Central memory CD8-positive, alpha-beta T cell (primary cell): ENCODE measurements around the gene OBP2A.

Experiments used
- ATAC-seq: fragments of 150-1000 bp; cut with Tn5 transposase; replicated peaks from 2 replicates; pipeline ENCODE4 v1.10.0; 2022; ENCODE audit warnings: mild to moderate bottlenecking, moderate FRiP score, moderate number of reproducible peaks; ENCODE audit not compliant: poor library complexity, severe bottlenecking; ENCODE audit errors: extremely low read depth
- DNase-seq, 2 donors: peaks; one replicate each; pipeline ENCODE4 v3.0.0; 2021; ENCODE audit warnings: low spot score in 2 of 2
- H3K27ac Mint-ChIP-seq: one replicate; pipeline ENCODE4 v1.8.0; 2022; ENCODE audit warnings: low read depth, mild to moderate bottlenecking, moderate library complexity, mixed read lengths
- H3K27me3 Mint-ChIP-seq: one replicate; pipeline ENCODE4 v1.8.0; 2022; ENCODE audit warnings: mixed read lengths
- H3K36me3 Mint-ChIP-seq: one replicate; pipeline ENCODE4 v1.8.0; 2022; ENCODE audit warnings: mild to moderate bottlenecking, moderate library complexity, mixed read lengths; ENCODE audit not compliant: insufficient read depth
- H3K4me1 Mint-ChIP-seq: one replicate; pipeline ENCODE4 v1.8.0; 2022; ENCODE audit warnings: mixed read lengths
- H3K4me3 Mint-ChIP-seq: one replicate; pipeline ENCODE4 v1.8.0; 2022; ENCODE audit warnings: mild to moderate bottlenecking, moderate library complexity, mixed read lengths
- H3K9me3 Mint-ChIP-seq: one replicate; pipeline ENCODE4 v1.8.0; 2022; ENCODE audit warnings: mixed read lengths

The OBP2A gene

GRCh38 chr9:135596211-135596610, 50.3 kb downstream of the OBP2A start:
- no peak overlapping the region for H3K27ac Mint-ChIP-seq
- no peak overlapping the region for H3K4me3 Mint-ChIP-seq
- no peaks in the 10 kb centered on the region for H3K4me1 Mint-ChIP-seq
- peaks cover 53% of the 10 kb centered on the region for H3K27me3 Mint-ChIP-seq
- ATAC-seq (no peak), DNase-seq (no peak)
- H3K9me3 Mint-ChIP-seq = no peaks in the 10 kb centered on the region
- H3K36me3 Mint-ChIP-seq = no peaks in the 10 kb centered on the region
